HG02852 (cell line): ENCODE measurements around the gene FGF11.

Experiments
- ATAC-seq: cut with Tn5 transposase; IDR thresholded peaks from one replicate; pipeline ENCODE4 v1.9.1; 2021; ENCODE audit warnings: mild to moderate bottlenecking, moderate library complexity; ENCODE audit not compliant: unreplicated experiment

FGF11 gene

GRCh38 chr17:7408252-7408727 is 31.0 kb upstream of the FGF11 start:
- ATAC-seq = no peak

- no peak for ATAC-seq
These were observed 30.4 kb upstream of the FGF11 start for GRCh38 chr17:7408863-7409262.

- ATAC-seq = no peak
These were observed 29.6 kb upstream of the FGF11 start for GRCh38 chr17:7409716-7410115.

GRCh38 chr17:7410634-7411426 is 28.5 kb upstream of the FGF11 start:
- no peak for ATAC-seq

- ATAC-seq = no peak
These were observed 27.9 kb upstream of the FGF11 start for GRCh38 chr17:7411427-7411750.

- no peak for ATAC-seq
These were observed 25.8 kb upstream of the FGF11 start for GRCh38 chr17:7413346-7413985.

GRCh38 chr17:7414837-7415236 is 24.5 kb upstream of the FGF11 start:
- ATAC-seq = no peak

- ATAC-seq = no peak
These were observed 23.5 kb upstream of the FGF11 start for GRCh38 chr17:7415784-7416183.

- no peak for ATAC-seq
These were observed 23.0 kb upstream of the FGF11 start for GRCh38 chr17:7416323-7416722.

- ATAC-seq = no peak
These were observed 22.2 kb upstream of the FGF11 start for GRCh38 chr17:7417056-7417655.

GRCh38 chr17:7418472-7419152 is 20.7 kb upstream of the FGF11 start:
- no peak for ATAC-seq

GRCh38 chr17:7419819-7420610 is 19.3 kb upstream of the FGF11 start, which contains the start of gene SPEM1:
Gene SPEM1 (plus strand): TSS chr17:7420324. CDS start chr17:7420385, 61 bp downstream.
- no peak for ATAC-seq

GRCh38 chr17:7421186-7421585 is 18.1 kb upstream of the FGF11 start:
- no peak for ATAC-seq

GRCh38 chr17:7423679-7424078 is 15.6 kb upstream of the FGF11 start:
- no peak for ATAC-seq

GRCh38 chr17:7425316-7425715 is 14.0 kb upstream of the FGF11 start, which contains the start of gene SPEM2:
Gene SPEM2 (plus strand): TSS chr17:7425616. CDS start chr17:7425689, 73 bp downstream.
- ATAC-seq = no peak

GRCh38 chr17:7425756-7426155 is 13.6 kb upstream of the FGF11 start:
- no peak for ATAC-seq

- no peak for ATAC-seq
These were observed 13.0 kb upstream of the FGF11 start for GRCh38 chr17:7426203-7426863.

GRCh38 chr17:7426896-7427489 is 12.3 kb upstream of the FGF11 start:
- ATAC-seq = no peak

- ATAC-seq = no peak
These were observed 11.8 kb upstream of the FGF11 start for GRCh38 chr17:7427549-7427948.

- no peak for ATAC-seq
These were observed 10.8 kb upstream of the FGF11 start, which contains the start of gene SPEM3 for GRCh38 chr17:7428557-7428956. Gene SPEM3 (plus strand): TSS chr17:7428857. CDS start chr17:7428903, 46 bp downstream.
